Neuronal stem cell (in vitro differentiated cells): ENCODE measurements around the gene TDG.

Experiments
- DNase-seq: peaks from one replicate; pipeline ENCODE4 v3.0.0-alpha.2; 2013; ENCODE audit warnings: low spot score
- H2AFZ ChIP-seq: one replicate; pipeline ENCODE4 v1.6.1; 2013; ENCODE audit warnings: mild to moderate bottlenecking, low read length, inconsistent platforms
- H2AK5ac ChIP-seq: 2 replicates; pipeline ENCODE4 v1.6.1; 2013; ENCODE audit warnings: low read depth, mild to moderate bottlenecking, inconsistent platforms, low read length, moderate library complexity, mixed read lengths
- H2BK120ac ChIP-seq: 2 replicates; pipeline ENCODE4 v1.6.1; 2013; ENCODE audit warnings: low read depth, mild to moderate bottlenecking, inconsistent platforms, low read length, moderate library complexity, mixed read lengths
- H2BK12ac ChIP-seq: one replicate; pipeline ENCODE4 v1.6.1; 2013; ENCODE audit warnings: low read length, inconsistent platforms
- H2BK15ac ChIP-seq: 2 replicates; pipeline ENCODE4 v1.6.1; 2013; ENCODE audit warnings: mild to moderate bottlenecking, low read length, inconsistent platforms, mixed read lengths
- H2BK5ac ChIP-seq: one replicate; pipeline ENCODE4 v1.6.1; 2013; ENCODE audit warnings: inconsistent platforms, mild to moderate bottlenecking, low read length, moderate library complexity
- H3K14ac ChIP-seq: one replicate; pipeline ENCODE4 v1.6.1; 2013; ENCODE audit warnings: low read length, inconsistent platforms
- H3K18ac ChIP-seq: 2 replicates; pipeline ENCODE4 v1.6.1; 2013; ENCODE audit warnings: low read length, inconsistent platforms
- H3K23ac ChIP-seq: 2 replicates; pipeline ENCODE4 v1.6.1; 2013; ENCODE audit warnings: low read depth, mild to moderate bottlenecking, mixed read lengths, low read length, inconsistent platforms; ENCODE audit not compliant: poor library complexity
- H3K27ac ChIP-seq: replicated peaks from 3 replicates; pipeline ENCODE4 v1.5.1; 2013; ENCODE audit warnings: low read length, inconsistent platforms
- H3K27me3 ChIP-seq, 3 experiments: 2 replicates each; pipeline ENCODE4 v1.6.1; 2013; ENCODE audit warnings: low read length in 3 of 3, mild to moderate bottlenecking in 2 of 3, inconsistent platforms in 1 of 3, low read depth in 1 of 3, mixed read lengths in 1 of 3, moderate library complexity in 1 of 3; ENCODE audit not compliant: control insufficient read depth in 3 of 3, insufficient read depth in 3 of 3
- H3K36me3 ChIP-seq, 2 donors: replicated peaks in 1 of 2; 2 replicates each; pipeline ENCODE4 v1.6.1; 2013; ENCODE audit warnings: low read length in 2 of 2; ENCODE audit not compliant: control insufficient read depth in 2 of 2, insufficient read depth in 2 of 2
- H3K4ac ChIP-seq: 2 replicates; pipeline ENCODE4 v1.6.1; 2013; ENCODE audit warnings: inconsistent platforms, mild to moderate bottlenecking, low read length, moderate library complexity
- H3K4me1 ChIP-seq, 2 donors: 1 replicate in 1 of 2; 2 replicates in 1 of 2; pipeline ENCODE4 v1.6.1; 2013; ENCODE audit warnings: low read length in 2 of 2, low read depth in 1 of 2; ENCODE audit not compliant: control insufficient read depth in 2 of 2, insufficient read depth in 1 of 2
- H3K4me2 ChIP-seq: one replicate; pipeline ENCODE4 v1.6.1; 2013; ENCODE audit warnings: mild to moderate bottlenecking, low read length, inconsistent platforms; ENCODE audit not compliant: insufficient read depth, poor library complexity, severe bottlenecking
- H3K4me3 ChIP-seq, 2 donors: 2 replicates each; pipeline ENCODE4 v1.5.1; 2013; ENCODE audit warnings: low read length in 2 of 2, mild to moderate bottlenecking in 2 of 2, inconsistent platforms in 1 of 2, moderate library complexity in 1 of 2
- H3K79me1 ChIP-seq: one replicate; pipeline ENCODE4 v1.6.1; 2013; ENCODE audit warnings: low read depth, mild to moderate bottlenecking, inconsistent platforms, low read length, moderate library complexity
- H3K9ac ChIP-seq: one replicate; pipeline ENCODE4 v1.6.1; 2013; ENCODE audit warnings: mild to moderate bottlenecking, low read depth, low read length, inconsistent platforms; ENCODE audit not compliant: poor library complexity
- H3K9me3 ChIP-seq, 2 donors: replicated peaks in 1 of 2; 2 replicates each; pipeline versions ENCODE3 to v1.6.1; 2013; ENCODE audit warnings: low read length in 2 of 2, mild to moderate bottlenecking in 2 of 2, inconsistent platforms in 1 of 2, low read depth in 1 of 2, mixed read lengths in 1 of 2, moderate library complexity in 1 of 2; ENCODE audit not compliant: control insufficient read depth in 2 of 2, insufficient read depth in 1 of 2
- H4K8ac ChIP-seq: one replicate; pipeline ENCODE4 v1.6.1; 2013; ENCODE audit warnings: low read depth, mild to moderate bottlenecking, inconsistent platforms, low read length, moderate library complexity
- H4K91ac ChIP-seq: one replicate; pipeline ENCODE4 v1.6.1; 2013; ENCODE audit warnings: low read length, low read depth, mild to moderate bottlenecking, inconsistent platforms; ENCODE audit not compliant: poor library complexity
- WGBS, 2 donors: extraction: QIAGEN DNeasy Blood & Tissue Kit; methylation state at CpG; one replicate each; pipeline ENCODE4 v1.1.7; 2013; ENCODE audit warnings: missing lambda C conversion rate in 2 of 2, mixed read lengths in 1 of 2; ENCODE audit not compliant: insufficient read length in 2 of 2, insufficient replicate concordance in 1 of 2; ENCODE audit errors: extremely low coverage in 2 of 2; 5-methylcytosine and 5-hydroxymethylcytosine counted together

Gene TDG

DNA sequence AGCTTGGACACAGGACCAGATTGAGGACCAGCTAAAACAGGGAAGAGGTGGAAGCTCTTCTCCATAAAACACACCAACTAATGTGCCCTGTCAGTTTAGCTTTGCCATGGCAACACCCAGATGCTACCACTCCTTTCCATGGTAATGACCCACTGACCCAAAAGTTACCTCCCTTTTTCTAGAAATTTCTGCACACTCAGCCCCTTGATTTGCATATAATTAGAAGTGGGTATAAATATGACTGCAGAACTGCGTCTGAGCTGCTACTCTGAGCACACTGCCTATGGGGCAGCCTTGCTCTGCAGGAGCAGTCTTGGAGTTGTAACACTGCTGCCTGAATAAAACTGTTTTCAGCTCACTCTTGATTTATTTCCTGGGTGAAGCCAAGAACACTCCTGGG is 3.2 kb upstream of the TDG start:
- no peak overlapping the region for H4K91ac ChIP-seq
- no peak overlapping the region for H3K27ac ChIP-seq
- H3K79me1 ChIP-seq = no peaks in the 10 kb centered on the region
- H3K9me3 ChIP-seq = no peaks in the 10 kb centered on the region
- DNase-seq = no peak
- no peak overlapping the region for H2BK120ac ChIP-seq
- no peak overlapping the region for H2BK12ac ChIP-seq
- no peak overlapping the region for H4K8ac ChIP-seq
- H3K27me3 ChIP-seq = no peaks in the 10 kb centered on the region
- H2AFZ ChIP-seq = no peak overlapping the region
- no peak overlapping the region for H3K23ac ChIP-seq
- no peak overlapping the region for H3K9ac ChIP-seq
- peaks cover 0 to 9% of the 10 kb centered on the region in 2 donors for H3K4me1 ChIP-seq
- no peak overlapping the region for H2BK5ac ChIP-seq
- no peak overlapping the region for H3K4me2 ChIP-seq
- no peak overlapping the region for H3K4ac ChIP-seq
- no CpG with 5 or more reads among the region's 1 CpG for WGBS, 2 donors
- H3K18ac ChIP-seq = no peak overlapping the region
- H2AK5ac ChIP-seq = no peak overlapping the region
- peaks cover 0 to 15% of the 10 kb centered on the region in 2 donors for H3K36me3 ChIP-seq
- no peak overlapping the region for H2BK15ac ChIP-seq
- no peak overlapping the region for H3K4me3 ChIP-seq
- H3K14ac ChIP-seq = no peak overlapping the region

DNA sequence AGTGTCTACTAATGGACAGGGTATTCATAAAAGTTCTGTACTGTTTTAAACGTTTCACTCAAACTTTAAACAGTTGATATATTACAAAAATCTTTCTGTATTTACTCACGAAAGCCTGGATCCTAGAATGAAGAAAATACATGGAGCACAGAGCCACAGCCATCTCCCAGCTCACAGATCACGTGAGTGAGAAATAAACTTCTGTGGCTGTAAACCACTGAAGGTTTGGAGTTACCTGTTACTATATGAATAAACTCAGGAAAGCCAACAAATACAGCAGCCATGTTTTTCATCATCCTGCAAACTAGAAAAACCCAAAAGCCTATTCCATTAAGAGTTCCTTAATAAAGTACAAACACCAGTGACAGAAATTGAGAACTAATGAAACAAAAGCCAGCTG is 867 bp upstream of the TDG start:
- DNase-seq = no peak
- Histone ChIP-seq H3K9ac (no peak overlapping the region), H2AFZ (no peak overlapping the region), H3K79me1 (peaks cover 2% of the 10 kb centered on the region), H3K18ac (no peak overlapping the region), H3K14ac (no peak overlapping the region), H3K23ac (no peak overlapping the region), H3K4ac (no peak overlapping the region), H3K4me2 (peak overlapping the region; percentile 81), H2BK120ac (no peak overlapping the region), H3K27me3 (no peaks in the 10 kb centered on the region), H3K36me3 (peaks cover 2 to 37% of the 10 kb centered on the region in 2 donors), H4K8ac (no peak overlapping the region), H3K4me3 (peak overlapping the region; percentile 71 to 90), H2AK5ac (no peak overlapping the region), H3K4me1 (peaks cover 0 to 9% of the 10 kb centered on the region in 2 donors), H2BK12ac (no peak overlapping the region), H2BK15ac (no peak overlapping the region), H4K91ac (no peak overlapping the region), H2BK5ac (no peak overlapping the region), H3K27ac (no peak overlapping the region), H3K9me3 (no peaks in the 10 kb centered on the region)
- WGBS, 2 donors = no CpG with 5 or more reads among the region's 3 CpGs

DNA sequence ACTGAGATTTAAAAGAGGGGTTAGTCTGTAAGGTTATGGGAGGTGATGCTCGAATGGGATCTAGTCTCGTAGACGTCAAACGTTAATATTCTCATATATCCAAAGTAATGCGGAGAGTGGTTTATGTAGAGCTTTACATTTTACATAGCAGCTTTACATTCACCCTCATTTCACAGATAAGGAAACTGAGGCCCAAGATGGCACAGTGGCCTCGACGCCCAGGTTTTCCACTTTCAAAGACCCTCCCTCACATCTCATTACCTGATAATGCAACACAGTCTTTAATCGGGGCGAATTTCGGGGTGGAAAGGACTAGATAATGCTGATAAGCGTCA is 450 bp upstream of the TDG start:
- Histone ChIP-seq H4K8ac (no peak overlapping the region), H3K9ac (peak overlapping the region; percentile 65), H4K91ac (no peak overlapping the region), H3K23ac (peak overlapping the region; percentile 94), H2BK15ac (no peak overlapping the region), H3K14ac (no peak overlapping the region), H3K4me2 (peak overlapping the region; percentile 81), H3K4me3 (peak overlapping the region; percentile 71 to 90), H3K4ac (no peak overlapping the region), H2BK5ac (no peak overlapping the region), H2AK5ac (no peak overlapping the region), H3K18ac (peak overlapping the region; percentile 89), H2BK12ac (no peak overlapping the region), H3K79me1 (peaks cover 2% of the 10 kb centered on the region), H2BK120ac (no peak overlapping the region), H2AFZ (peak overlapping the region; percentile 81), H3K27me3 (no peaks in the 10 kb centered on the region), H3K36me3 (peaks cover 2 to 41% of the 10 kb centered on the region in 2 donors), H3K27ac (no peak overlapping the region), H3K9me3 (no peaks in the 10 kb centered on the region), H3K4me1 (peaks cover 0 to 9% of the 10 kb centered on the region in 2 donors)
- DNase-seq = no peak
- WGBS, 2 donors = no CpG with 5 or more reads among the region's 11 CpGs

DNA sequence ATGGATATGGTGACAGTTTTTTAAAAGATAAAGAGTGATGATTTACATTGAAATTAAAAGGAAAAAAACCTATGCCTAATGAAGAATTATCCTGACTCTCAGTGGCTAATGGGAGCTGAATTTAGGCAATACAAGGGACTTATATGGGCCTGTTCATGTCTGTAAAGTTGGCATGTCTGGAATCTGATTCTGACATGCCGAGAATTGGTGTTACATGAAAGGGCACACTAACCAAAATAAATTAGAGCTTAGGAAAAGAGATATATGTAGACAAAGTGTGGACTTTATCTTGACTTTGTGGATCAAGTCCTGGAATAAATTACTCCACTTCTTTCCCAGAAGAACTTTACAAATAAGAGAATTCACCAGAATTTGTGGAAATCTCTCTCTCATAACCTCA is 1.1 kb downstream of the TDG start:
- Histone ChIP-seq H3K23ac (no peak overlapping the region), H3K4me1 (peaks cover 0 to 9% of the 10 kb centered on the region in 2 donors), H3K79me1 (peaks cover 2% of the 10 kb centered on the region), H2BK5ac (no peak overlapping the region), H4K91ac (no peak overlapping the region), H3K14ac (no peak overlapping the region), H2AK5ac (no peak overlapping the region), H3K9me3 (no peaks in the 10 kb centered on the region), H2BK12ac (no peak overlapping the region), H3K4me3 (peak overlapping the region in 1 of 2 donors; percentile 71), H3K18ac (no peak overlapping the region), H3K9ac (no peak overlapping the region), H4K8ac (no peak overlapping the region), H3K4ac (no peak overlapping the region), H3K36me3 (peaks cover 2 to 45% of the 10 kb centered on the region in 2 donors), H3K27ac (no peak overlapping the region), H2BK120ac (no peak overlapping the region), H3K4me2 (no peak overlapping the region), H3K27me3 (no peaks in the 10 kb centered on the region), H2AFZ (peak overlapping the region; percentile 89), H2BK15ac (no peak overlapping the region)
- no peak for DNase-seq
- WGBS, 2 donors = no CpG with 5 or more reads among the region's 1 CpG
